ENCODE data around the gene USP31. TPM values are rescaled to one million over a fixed set of nuclear protein-coding genes. Genes with fewer than 3 reads are reported as not detected.

Gene USP31, protein sequence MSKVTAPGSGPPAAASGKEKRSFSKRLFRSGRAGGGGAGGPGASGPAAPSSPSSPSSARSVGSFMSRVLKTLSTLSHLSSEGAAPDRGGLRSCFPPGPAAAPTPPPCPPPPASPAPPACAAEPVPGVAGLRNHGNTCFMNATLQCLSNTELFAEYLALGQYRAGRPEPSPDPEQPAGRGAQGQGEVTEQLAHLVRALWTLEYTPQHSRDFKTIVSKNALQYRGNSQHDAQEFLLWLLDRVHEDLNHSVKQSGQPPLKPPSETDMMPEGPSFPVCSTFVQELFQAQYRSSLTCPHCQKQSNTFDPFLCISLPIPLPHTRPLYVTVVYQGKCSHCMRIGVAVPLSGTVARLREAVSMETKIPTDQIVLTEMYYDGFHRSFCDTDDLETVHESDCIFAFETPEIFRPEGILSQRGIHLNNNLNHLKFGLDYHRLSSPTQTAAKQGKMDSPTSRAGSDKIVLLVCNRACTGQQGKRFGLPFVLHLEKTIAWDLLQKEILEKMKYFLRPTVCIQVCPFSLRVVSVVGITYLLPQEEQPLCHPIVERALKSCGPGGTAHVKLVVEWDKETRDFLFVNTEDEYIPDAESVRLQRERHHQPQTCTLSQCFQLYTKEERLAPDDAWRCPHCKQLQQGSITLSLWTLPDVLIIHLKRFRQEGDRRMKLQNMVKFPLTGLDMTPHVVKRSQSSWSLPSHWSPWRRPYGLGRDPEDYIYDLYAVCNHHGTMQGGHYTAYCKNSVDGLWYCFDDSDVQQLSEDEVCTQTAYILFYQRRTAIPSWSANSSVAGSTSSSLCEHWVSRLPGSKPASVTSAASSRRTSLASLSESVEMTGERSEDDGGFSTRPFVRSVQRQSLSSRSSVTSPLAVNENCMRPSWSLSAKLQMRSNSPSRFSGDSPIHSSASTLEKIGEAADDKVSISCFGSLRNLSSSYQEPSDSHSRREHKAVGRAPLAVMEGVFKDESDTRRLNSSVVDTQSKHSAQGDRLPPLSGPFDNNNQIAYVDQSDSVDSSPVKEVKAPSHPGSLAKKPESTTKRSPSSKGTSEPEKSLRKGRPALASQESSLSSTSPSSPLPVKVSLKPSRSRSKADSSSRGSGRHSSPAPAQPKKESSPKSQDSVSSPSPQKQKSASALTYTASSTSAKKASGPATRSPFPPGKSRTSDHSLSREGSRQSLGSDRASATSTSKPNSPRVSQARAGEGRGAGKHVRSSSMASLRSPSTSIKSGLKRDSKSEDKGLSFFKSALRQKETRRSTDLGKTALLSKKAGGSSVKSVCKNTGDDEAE (N-terminal part only)
- total RNA-seq = 1 to 10 TPM; 8.2 to 9.7 TPM
- 0.87 TPM for polyA plus RNA-seq

DNA sequence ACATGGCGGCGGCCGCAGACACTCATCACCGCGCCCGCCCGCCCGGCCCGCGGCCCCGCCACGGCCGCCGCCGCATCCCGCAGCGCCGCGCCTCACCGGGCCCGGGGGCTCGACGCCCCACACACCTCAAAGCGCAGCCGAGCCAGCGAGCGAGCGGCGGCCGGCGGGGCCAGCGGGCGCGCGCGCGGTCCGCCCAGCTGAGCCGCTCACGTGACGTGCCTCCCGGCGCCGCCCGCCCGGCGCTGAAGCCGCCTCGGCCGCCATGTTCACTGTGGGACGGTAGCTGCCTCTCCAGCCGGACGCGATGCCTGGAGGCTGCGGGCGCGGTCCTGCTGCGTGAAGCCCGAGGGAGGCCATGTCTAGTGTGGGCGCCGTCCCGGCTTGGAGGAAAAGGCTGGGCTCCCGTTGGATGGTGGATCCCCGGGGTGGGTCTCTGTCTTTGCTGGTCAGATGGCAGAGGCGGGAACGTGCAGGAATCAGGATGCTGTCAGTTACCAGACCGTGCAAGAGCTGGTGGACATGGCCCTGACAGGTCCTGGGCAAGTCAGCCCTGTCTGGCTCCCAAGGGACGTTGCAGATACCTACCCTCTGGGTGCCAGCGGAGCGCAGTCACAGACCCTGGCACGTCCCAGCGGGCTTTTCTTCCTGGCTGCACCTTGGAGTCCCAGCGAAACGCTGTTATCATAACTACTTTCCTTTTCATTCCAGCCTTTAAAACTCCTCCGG, at the start of gene USP31:
TSS of gene USP31 (minus strand) at position 186 of the 726 bp plus-strand sequence. CDS start at position 4, 182 bp downstream.
- POLR2A ChIA-PET = no interaction called here
- Histone ChIP-seq H3K4me3 (ENCODE audit: low read length) (peak within 1 kb of the TSS; percentile 98), H3K27ac (ENCODE audit: low read depth, low read length) (no peak within 1 kb of the TSS), H3K4me1 (ENCODE audit: insufficient read depth, low read length) (peaks cover 9% of the 10 kb centered on the region), H3K9me3 (ENCODE audit: low read length) (no peaks in the 10 kb centered on the region), H3K27me3 (ENCODE audit: insufficient read depth, low read length, poor library complexity, severe bottlenecking) (no peaks in the 10 kb centered on the region), H3K36me3 (ENCODE audit: insufficient read depth, low read length) (no peaks in the 10 kb centered on the region)
- Mint-ChIP-seq H3K36me3 (peaks cover 0 to 7% (median 0%) of the 10 kb centered on the region in 3 donors), H3K27ac (peak within 1 kb of the TSS; percentile 27 to 94 (median 86)), H3K9me3 (no peaks in the 10 kb centered on the region), H3K4me1 (peaks cover 16 to 27% (median 21%) of the 10 kb centered on the region in 3 donors), H3K4me3 (peak within 1 kb of the TSS; percentile 90 to 97 (median 95)), H3K27me3 (peaks cover 0 to 9% of the 10 kb centered on the region in 2 donors)
- DNase-seq = peak; percentile 83 to 91 (median 86)
- CTCF ChIA-PET = interaction anchor here (1.3 to 1.6 kb wide), 2 partner anchors 17 to 33 kb away, joined by 3 to 6 read pairs; partner anchors contain the start of gene SCNN1G

- ChIA-PET POLR2A (no interaction called here), CTCF (no interaction called here)
- no peak for DNase-seq
- no peaks in the 10 kb centered on the region for H3K9me3 ChIP-seq (ENCODE audit: low read length)
- H3K36me3 ChIP-seq (ENCODE audit: insufficient read depth, low read length) = no peaks in the 10 kb centered on the region
- no peak overlapping the region for H3K4me3 ChIP-seq (ENCODE audit: low read length)
- Mint-ChIP-seq H3K27me3 (peaks cover 6 to 41% of the 10 kb centered on the region in 2 donors), H3K36me3 (no peaks in the 10 kb centered on the region), H3K27ac (peak overlapping the region in 1 of 8 donors; percentile 25), H3K4me1 (no peaks in the 10 kb centered on the region), H3K9me3 (no peaks in the 10 kb centered on the region), H3K4me3 (no peak overlapping the region)
- H3K27me3 ChIP-seq (ENCODE audit: insufficient read depth, low read length, poor library complexity, severe bottlenecking) = no peaks in the 10 kb centered on the region
- H3K27ac ChIP-seq (ENCODE audit: low read depth, low read length) = no peak overlapping the region
- no peaks in the 10 kb centered on the region for H3K4me1 ChIP-seq (ENCODE audit: insufficient read depth, low read length)
These were observed 47.3 kb upstream of the USP31 start for GRCh38 chr16:23196539-23196938.

DNA sequence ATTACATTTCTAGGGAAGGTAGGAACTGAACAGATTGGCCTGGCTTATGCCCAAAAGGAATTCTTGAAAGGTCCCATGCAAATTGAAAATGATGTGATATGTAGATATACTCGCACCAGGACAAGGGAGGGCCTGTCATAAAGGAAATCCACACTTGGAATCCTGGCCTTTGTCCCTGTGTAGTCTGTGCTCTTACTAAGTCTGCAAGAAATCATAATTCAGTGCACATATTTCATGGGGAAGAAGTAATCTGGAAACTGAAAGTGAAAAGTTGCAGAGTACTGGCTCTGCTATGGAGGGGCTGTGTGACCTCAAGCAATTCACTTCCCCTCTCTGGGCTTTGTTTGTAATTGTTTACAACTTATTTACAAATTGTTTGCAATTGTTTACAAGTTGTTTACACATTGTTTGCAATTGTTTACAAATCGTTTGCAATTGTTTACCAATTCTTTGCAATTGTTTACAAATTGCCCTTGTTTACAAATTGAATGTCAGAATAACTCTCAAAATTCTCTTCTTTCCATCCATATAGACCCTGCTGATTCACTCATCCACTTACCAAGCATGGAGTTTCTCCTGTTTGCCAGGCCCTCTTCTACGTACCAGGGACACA, 46.2 kb upstream of the USP31 start:
- H3K36me3 ChIP-seq (ENCODE audit: insufficient read depth, low read length) = no peaks in the 10 kb centered on the region
- CTCF ChIA-PET = no interaction called here
- Mint-ChIP-seq H3K4me1 (no peaks in the 10 kb centered on the region), H3K9me3 (no peaks in the 10 kb centered on the region), H3K36me3 (no peaks in the 10 kb centered on the region), H3K27me3 (peaks cover 12 to 40% of the 10 kb centered on the region in 2 donors), H3K4me3 (no peak overlapping the region), H3K27ac (no peak overlapping the region)
- no peak overlapping the region for H3K4me3 ChIP-seq (ENCODE audit: low read length)
- no peak for DNase-seq
- H3K27me3 ChIP-seq (ENCODE audit: insufficient read depth, low read length, poor library complexity, severe bottlenecking) = no peaks in the 10 kb centered on the region
- H3K4me1 ChIP-seq (ENCODE audit: insufficient read depth, low read length) = no peaks in the 10 kb centered on the region
- POLR2A ChIA-PET = no interaction called here
- H3K9me3 ChIP-seq (ENCODE audit: low read length) = no peaks in the 10 kb centered on the region
- no peak overlapping the region for H3K27ac ChIP-seq (ENCODE audit: low read depth, low read length)

- no peaks in the 10 kb centered on the region for H3K36me3 Mint-ChIP-seq
- Histone ChIP-seq H3K4me1 (ENCODE audit: insufficient read depth, low read length) (no peaks in the 10 kb centered on the region), H3K36me3 (ENCODE audit: insufficient read depth, low read length) (no peaks in the 10 kb centered on the region), H3K4me3 (ENCODE audit: low read length) (no peak overlapping the region), H3K27me3 (ENCODE audit: insufficient read depth, low read length, poor library complexity, severe bottlenecking) (no peaks in the 10 kb centered on the region), H3K27ac (ENCODE audit: low read depth, low read length) (no peak overlapping the region), H3K9me3 (ENCODE audit: low read length) (no peaks in the 10 kb centered on the region)
- H3K4me1 Mint-ChIP-seq = no peaks in the 10 kb centered on the region
- H3K27me3 Mint-ChIP-seq = peaks cover 12 to 38% of the 10 kb centered on the region in 2 donors
- H3K27ac Mint-ChIP-seq = no peak overlapping the region
- ChIA-PET POLR2A (no interaction called here), CTCF (no interaction called here)
- no peak overlapping the region for H3K4me3 Mint-ChIP-seq
- H3K9me3 Mint-ChIP-seq = no peaks in the 10 kb centered on the region
- DNase-seq = no peak
These were observed 45.4 kb upstream of the USP31 start for GRCh38 chr16:23194497-23195221.

DNA sequence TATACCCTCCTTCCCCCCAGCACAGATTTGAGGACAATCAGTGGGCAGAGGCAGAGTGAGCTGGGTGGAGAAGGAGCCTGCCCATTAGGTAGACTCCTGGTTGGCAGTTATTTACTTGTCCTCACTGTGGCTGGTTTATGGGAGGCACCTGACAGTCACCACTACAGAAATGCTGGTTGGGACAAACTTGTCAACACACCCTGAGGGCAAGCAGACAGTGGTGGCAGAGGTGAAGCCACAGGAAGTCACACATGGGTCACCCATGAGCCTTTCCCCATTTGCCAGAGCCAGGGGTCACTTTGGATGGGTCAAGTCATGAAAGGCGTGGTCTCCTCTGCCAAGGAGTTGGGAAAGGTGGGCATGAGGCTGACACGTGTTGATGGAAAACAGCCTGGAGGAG, 39.7 kb upstream of the USP31 start:
- no peaks in the 10 kb centered on the region for H3K4me1 ChIP-seq (ENCODE audit: insufficient read depth, low read length)
- no peak overlapping the region for H3K27ac ChIP-seq (ENCODE audit: low read depth, low read length)
- ChIA-PET CTCF (no interaction called here), POLR2A (no interaction called here)
- Mint-ChIP-seq H3K36me3 (no peaks in the 10 kb centered on the region), H3K4me3 (no peak overlapping the region), H3K9me3 (peaks cover 0 to 2% (median 0%) of the 10 kb centered on the region in 5 donors), H3K4me1 (no peaks in the 10 kb centered on the region), H3K27me3 (peaks cover 25 to 63% of the 10 kb centered on the region in 2 donors), H3K27ac (no peak overlapping the region)
- H3K4me3 ChIP-seq (ENCODE audit: low read length) = no peak overlapping the region
- H3K9me3 ChIP-seq (ENCODE audit: low read length) = no peaks in the 10 kb centered on the region
- no peak for DNase-seq
- H3K36me3 ChIP-seq (ENCODE audit: insufficient read depth, low read length) = no peaks in the 10 kb centered on the region
- H3K27me3 ChIP-seq (ENCODE audit: insufficient read depth, low read length, poor library complexity, severe bottlenecking) = peaks cover 10% of the 10 kb centered on the region

DNA sequence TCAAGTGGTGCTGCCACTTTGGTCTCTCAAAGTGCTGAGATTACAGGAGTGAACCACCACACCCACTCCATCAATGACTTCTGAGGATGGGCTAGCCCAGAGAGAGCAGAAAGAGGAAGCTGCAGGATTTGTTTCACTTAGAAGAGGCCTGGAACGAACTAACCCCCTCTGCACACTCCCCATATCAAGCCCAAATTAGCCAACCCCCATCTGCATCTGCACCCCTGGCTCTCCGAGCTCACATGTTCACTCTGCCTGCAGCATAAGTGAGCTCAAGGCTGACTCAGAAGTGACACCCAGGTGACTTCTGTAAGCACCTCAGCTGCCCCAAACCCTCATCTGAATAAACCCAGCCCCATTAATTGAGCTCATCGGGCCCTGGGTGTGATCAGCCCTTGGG, 38.1 kb upstream of the USP31 start:
- Histone ChIP-seq H3K27me3 (ENCODE audit: insufficient read depth, low read length, poor library complexity, severe bottlenecking) (peaks cover 24% of the 10 kb centered on the region), H3K27ac (ENCODE audit: low read depth, low read length) (no peak overlapping the region), H3K4me3 (ENCODE audit: low read length) (no peak overlapping the region), H3K4me1 (ENCODE audit: insufficient read depth, low read length) (no peaks in the 10 kb centered on the region), H3K36me3 (ENCODE audit: insufficient read depth, low read length) (no peaks in the 10 kb centered on the region), H3K9me3 (ENCODE audit: low read length) (no peaks in the 10 kb centered on the region)
- Mint-ChIP-seq H3K36me3 (no peaks in the 10 kb centered on the region), H3K9me3 (peaks cover 0 to 2% (median 0%) of the 10 kb centered on the region in 5 donors), H3K4me1 (peaks cover 0 to 5% (median 0%) of the 10 kb centered on the region in 3 donors), H3K27ac (no peak overlapping the region), H3K27me3 (peaks cover 28 to 67% of the 10 kb centered on the region in 2 donors), H3K4me3 (no peak overlapping the region)
- DNase-seq = no peak
- ChIA-PET CTCF (interaction anchor here (0.6 kb wide), 1 partner anchor 248 kb away, joined by 3 read pairs; no protein-coding TSS in a partner anchor), POLR2A (no interaction called here)
